Hypothalamus (tissue), 51 donors: ENCODE measurements around the gene VGF.
"Not testable (repeated sequence)": the region's sequence is repeated elsewhere in the genome, so short reads cannot be mapped to it uniquely, and the experiment has no call there.

Source experiments
- DNase-seq, 51 donors: peaks; one replicate each; lab custom pipeline; 2025; lab: John Stamatoyannopoulos, UW

VGF gene

DNA sequence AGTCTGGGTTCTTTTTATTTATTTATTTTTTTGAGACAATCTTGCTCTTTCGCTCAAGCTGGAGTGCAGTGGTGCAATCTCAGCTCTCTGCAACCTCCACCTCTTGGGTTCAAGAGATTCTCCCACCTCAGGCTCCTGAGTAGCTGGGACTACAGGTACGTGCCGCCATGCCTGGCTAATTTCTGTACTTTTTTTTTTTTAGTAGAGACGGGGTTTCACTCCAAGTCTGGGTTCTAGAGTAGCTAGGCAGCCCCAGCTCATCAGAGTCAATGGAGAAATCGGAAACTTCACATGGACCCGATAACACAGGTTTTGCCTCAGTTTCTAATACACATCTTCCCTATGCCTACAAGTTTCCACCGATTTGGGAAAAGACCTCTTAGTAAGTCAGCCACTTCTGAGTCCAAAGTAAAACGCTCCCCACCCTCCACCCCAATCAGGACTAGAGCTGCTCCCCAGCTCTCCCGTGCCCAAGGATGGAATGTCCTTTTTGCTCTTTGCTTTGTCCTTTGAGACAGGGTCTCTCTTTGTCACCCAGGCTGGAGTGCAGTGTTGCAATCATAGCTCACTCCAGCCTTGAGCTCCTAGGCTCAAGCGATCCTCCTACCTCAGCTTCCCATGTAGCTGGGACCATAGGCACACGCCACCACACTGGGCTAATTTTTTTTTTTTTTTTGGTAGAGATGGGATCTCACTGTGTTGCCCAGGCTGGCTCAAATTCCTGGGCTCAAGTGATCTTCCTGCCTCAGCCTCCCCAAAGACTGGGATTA is 42.3 kb downstream of the VGF start:
- no peak for DNase-seq

DNA sequence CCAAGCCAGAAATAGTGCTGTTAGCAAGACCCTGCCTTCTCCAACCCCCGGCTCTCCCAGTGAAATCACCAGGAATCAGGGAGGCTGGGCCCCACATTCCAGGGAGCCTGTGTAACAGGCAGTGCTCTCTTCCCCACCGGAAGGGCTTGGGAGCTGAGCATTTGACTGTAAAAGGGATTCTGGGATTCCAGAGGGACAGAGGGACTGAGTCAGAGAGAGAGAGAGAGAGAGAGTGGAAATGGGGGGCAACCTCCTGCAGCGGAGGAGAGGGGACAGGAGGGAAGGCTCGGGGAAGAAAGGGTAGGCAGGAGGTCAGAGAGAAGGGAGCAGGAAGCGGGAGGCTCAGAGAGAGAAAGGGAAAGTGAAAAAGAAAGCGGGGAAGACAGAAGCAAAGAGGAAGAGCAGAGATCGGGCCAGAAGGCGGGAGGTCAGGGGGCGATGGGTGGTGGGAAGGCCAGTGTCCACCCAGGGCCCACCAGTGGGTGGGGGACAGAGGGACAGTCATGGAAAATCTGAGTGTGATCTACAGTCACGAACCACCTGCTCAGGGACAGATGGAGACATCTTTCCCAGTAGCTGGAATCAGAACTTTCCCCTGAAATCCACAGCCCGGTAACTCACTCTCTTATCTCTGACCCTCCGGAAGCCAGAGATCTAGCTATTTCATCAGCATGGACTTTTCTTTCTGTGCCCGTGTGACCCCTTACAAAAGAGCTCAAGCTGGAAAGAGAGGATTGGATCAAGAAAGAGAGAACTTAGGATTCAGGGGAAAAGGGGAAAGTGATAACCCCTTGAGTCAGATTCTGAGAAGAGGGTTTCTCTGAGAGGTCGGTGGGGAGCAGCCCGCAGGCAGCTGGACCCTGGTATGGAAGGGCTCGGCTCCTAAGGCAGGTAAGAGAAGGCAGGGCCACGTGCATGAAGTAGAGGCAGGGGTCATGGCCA is 43.1 kb downstream of the VGF start:
- peak in 2 of 51 donors; percentile 11 to 28 for DNase-seq

DNA sequence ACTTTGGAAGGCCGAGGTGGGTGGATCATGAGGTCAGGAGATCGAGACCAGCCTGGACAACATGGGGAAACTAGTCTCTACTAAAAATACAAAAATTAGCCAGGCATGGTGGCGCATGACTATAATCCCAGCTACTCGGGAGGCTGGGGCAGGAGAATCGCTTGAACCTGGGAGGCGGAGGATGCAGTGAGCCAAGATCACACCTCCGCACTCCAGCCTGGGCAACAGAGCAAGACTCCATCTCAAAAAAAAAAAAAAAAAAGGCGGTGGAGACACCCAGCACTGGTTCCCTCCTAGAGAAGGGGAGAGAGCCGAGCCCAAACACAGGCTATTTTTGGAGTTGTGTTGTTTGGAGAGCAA is 43.8 kb downstream of the VGF start:
- DNase-seq = not testable (repeated sequence)

DNA sequence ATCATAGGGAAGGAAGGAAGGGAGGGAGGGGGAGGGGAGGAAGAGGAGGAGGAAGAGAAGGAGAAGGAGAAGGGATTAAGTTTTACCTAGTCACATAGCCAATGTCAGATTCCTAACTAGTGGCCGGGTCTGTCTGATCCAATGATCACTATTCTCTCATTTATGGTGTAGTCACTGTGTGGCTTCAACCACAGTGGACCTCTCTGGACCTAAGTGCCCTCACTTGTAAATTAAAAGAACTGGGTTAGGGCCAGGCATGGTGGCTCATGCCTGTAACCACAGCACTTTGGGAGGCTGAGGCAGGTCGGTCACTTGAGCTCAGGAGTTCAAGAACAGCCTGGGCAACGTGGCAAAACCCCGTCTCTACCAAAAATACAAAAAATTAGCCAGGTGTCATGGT is 45.1 kb downstream of the VGF start:
- DNase-seq = no peak

DNA sequence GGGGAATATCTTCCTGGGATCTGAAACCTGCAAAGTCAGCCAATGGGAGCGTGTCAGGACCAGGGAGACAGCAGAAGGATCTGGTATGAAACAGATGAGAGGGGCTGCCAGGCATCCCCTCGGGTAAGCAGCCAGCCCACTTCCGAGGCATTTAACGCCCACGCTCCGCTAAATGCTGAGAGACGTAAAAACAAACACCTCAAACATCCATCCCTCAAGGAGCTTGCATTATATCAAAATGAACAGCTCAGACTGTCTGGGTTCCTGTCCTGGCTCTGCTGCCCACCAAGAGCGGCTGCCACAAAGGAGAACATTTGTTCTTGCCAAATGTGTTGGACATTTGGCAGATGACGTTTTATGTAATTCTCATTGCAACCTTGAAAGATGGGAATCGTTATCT is 45.5 kb downstream of the VGF start:
- peak in 1 of 51 donors; percentile 11 for DNase-seq

DNA sequence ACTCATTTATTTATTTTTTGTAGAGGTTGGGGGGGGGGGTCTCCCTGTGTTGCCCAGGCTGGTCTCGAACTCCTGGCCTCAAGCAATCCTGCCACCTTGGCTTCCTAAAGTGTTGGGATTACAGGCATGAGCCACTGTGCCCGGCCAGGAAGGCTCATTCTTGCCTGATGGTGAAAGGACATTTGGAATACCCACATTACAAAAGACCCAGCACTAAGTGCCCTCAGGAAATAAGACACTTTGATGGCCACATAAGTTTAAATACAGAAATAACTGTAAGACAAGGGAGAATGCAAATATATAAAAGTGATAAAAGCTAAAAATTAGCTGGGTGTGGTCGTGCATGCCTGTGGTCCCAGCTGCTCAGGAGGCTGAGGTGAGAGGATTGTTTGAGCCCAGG is 46.5 kb downstream of the VGF start:
- no peak for DNase-seq

DNA sequence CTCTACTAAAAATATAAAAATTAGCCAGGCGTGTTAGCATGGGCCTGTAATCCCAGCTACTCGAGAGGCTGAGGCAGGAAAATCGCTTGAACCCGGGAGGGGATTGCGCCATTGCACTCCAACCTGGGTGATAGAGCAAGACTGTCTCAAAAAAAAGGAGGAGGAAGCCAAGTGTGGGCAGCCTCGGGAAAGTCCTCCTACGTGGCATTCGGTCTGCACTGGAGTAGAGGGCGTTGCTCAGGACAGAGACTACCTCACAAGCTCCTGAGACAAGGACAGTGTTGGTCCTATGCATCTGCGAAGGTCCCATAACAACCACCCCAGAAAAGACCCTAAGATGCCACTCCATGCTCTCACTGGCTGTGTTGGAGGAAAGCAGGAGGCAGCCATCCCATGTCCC is 48.5 kb downstream of the VGF start:
- DNase-seq = no peak

DNA sequence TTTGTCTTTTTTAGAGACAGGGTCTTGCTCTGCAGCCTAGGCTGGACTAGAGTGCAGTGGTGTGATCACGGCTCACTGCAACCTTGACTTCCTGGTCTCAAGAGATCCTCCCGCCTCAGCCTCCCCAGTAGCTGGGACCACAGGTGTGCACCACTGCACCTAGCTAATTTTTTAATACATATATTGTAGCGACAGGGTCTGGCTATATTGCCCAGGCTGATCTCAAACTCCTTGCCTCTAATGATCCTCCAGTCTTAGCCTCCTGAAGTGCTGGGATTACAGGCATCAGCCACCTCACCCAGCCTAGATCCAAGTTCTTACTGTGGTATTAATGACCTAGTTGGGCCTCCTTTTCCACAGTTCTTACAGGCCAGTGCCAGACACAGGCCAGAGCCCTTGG is 50.2 kb downstream of the VGF start:
- DNase-seq = no peak

DNA sequence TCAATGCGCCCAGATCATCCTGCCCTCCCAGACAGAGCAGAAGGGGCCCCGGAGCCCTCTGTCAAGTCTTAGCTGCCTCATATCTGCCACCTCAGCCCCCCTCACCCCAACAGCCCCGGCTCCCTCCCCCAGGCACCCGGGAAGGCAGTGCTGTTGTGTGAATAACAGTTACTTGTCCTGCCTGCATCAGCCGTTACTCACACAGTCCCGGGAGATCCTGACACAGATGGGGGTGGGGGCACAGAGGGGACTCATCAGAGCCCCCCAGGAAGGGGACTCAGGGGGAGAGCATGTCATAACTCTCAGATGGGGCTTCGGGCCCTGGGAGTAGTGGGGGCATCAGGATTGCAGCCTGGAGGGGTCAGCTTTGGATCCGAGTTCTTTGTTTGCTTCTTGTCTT is 50.9 kb downstream of the VGF start:
- no peak for DNase-seq

DNA sequence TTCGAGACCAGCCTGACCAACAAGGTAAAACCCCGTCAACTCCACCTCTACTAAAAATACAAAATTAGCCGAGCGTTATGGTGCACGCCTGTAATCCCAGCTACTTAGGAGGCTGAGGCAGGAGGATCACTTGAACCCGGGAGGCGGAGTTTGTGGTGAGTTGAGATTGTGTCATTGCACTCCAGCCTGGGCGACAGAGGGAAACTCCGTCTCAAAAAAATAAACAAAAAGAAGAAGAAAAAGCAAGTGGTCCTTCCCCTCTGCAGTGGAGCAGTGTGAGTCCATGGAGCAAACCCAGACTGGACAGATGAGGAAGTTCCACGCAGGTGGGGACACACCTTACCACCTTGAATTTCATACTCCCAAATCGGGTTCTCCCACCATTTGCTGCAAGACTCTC is 51.5 kb downstream of the VGF start:
- no peak for DNase-seq

DNA sequence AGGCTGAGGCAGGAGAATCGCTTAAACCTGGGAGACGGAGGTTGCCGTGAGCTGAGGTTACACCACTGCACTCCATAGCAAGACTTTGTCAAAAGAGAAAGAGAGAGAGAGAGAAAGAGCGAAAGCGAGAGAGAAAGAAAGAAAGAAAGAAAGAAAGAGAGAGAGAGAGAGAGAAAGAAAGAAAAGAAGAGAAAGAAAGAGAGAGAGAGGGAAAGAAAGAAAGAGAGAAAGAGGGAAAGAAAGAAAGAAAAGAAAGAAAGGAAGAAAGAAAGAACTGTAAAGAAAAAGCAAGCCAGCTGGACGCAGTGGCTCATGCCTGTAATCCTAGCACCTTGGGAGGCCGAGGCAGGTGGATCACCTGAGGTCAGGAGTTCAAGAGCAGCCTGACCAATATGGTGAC is 52.2 kb downstream of the VGF start:
- DNase-seq = not testable (repeated sequence)
